ENCODE results near the gene SLC35A5. TPM values are rescaled to one million over a fixed set of nuclear protein-coding genes. Genes with fewer than 3 reads are reported as not detected.

The SLC35A5 gene
- total RNA-seq, 3 donors from 2014 or later: 32.1 to 37.6 (median 37.0) TPM

- peaks cover 0 to 7% of the 10 kb centered on the region in 2 donors for H3K4me1 ChIP-seq
- no peaks in the 10 kb centered on the region for H3K27me3 ChIP-seq
- TF ChIP-seq POLR2AphosphoS5 (IDR thresholded peaks at IDR 0.05): no peak
- TF ChIP-seq, protein P1, sequence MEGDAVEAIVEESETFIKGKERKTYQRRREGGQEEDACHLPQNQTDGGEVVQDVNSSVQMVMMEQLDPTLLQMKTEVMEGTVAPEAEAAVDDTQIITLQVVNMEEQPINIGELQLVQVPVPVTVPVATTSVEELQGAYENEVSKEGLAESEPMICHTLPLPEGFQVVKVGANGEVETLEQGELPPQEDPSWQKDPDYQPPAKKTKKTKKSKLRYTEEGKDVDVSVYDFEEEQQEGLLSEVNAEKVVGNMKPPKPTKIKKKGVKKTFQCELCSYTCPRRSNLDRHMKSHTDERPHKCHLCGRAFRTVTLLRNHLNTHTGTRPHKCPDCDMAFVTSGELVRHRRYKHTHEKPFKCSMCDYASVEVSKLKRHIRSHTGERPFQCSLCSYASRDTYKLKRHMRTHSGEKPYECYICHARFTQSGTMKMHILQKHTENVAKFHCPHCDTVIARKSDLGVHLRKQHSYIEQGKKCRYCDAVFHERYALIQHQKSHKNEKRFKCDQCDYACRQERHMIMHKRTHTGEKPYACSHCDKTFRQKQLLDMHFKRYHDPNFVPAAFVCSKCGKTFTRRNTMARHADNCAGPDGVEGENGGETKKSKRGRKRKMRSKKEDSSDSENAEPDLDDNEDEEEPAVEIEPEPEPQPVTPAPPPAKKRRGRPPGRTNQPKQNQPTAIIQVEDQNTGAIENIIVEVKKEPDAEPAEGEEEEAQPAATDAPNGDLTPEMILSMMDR (IDR thresholded peaks at IDR 0.05): no peak
- TF ChIP-seq POLR2A (IDR thresholded peaks at IDR 0.05): no peak
- no peak overlapping the region for H3K27ac ChIP-seq
- H3K4me3 ChIP-seq: no peak overlapping the region
- intact Hi-C loops (cut with DNase I; ENCODE audit: low total_unique reads): loop anchor here (5.0 kb wide), 1 partner anchor 1182 kb away; the partner anchor contains the start of genes ATP6V1A and NAA50
- peaks cover 6% of the 10 kb centered on the region for H3K36me3 ChIP-seq
- H3K9me3 ChIP-seq: no peaks in the 10 kb centered on the region
- DNase-seq (ENCODE audit: low spot score in 2 of 2): no peak
Measured at GRCh38 chr3:112564940-112565305, 3.1 kb downstream of the SLC35A5 start.

- H3K27ac ChIP-seq: no peak overlapping the region
- H3K4me1 ChIP-seq: no peaks in the 10 kb centered on the region
- H3K9me3 ChIP-seq: no peaks in the 10 kb centered on the region
- intact Hi-C loops (cut with DNase I; ENCODE audit: low total_unique reads): loop anchor here (5.0 kb wide), 1 partner anchor 1179 kb away; the partner anchor contains the start of genes ATP6V1A and NAA50
- H3K27me3 ChIP-seq: no peaks in the 10 kb centered on the region
- H3K4me3 ChIP-seq: no peak overlapping the region
- no peak for DNase-seq (ENCODE audit: low spot score in 2 of 2)
- peaks cover 18% of the 10 kb centered on the region for H3K36me3 ChIP-seq
- TF ChIP-seq POLR2AphosphoS5 (IDR thresholded peaks at IDR 0.05) (no peak), POLR2A (IDR thresholded peaks at IDR 0.05) (no peak)
- TF ChIP-seq, protein P1 (IDR thresholded peaks at IDR 0.05): no peak
Measured at GRCh38 chr3:112568642-112569041, 6.8 kb downstream of the SLC35A5 start.

DNA sequence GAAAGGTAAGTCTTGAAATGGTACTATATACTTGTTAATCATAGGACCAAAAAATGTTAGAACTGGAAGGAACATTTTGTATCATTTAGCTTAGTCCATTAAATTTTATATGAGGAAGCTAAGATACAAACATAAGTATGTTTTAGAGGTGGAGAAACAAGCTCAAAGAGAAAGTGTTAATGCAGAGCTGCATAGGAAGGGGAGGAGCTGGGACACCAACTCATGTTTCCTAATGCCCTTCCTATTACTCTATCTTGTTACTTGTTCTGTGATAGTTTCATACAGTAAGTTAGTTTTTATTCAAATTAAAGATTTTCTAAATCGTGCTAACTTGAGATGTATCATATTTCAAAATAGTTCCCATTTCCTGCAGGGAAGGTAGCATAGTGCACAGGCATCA, 7.4 kb downstream of the SLC35A5 start:
- Histone ChIP-seq H3K27ac (no peak overlapping the region), H3K36me3 (peaks cover 18% of the 10 kb centered on the region), H3K4me3 (no peak overlapping the region), H3K27me3 (no peaks in the 10 kb centered on the region), H3K9me3 (no peaks in the 10 kb centered on the region), H3K4me1 (no peaks in the 10 kb centered on the region)
- intact Hi-C loops (cut with DNase I; ENCODE audit: low total_unique reads): loop anchor here (5.0 kb wide), 1 partner anchor 1178 kb away; the partner anchor contains the start of genes ATP6V1A and NAA50
- DNase-seq (ENCODE audit: low spot score in 2 of 2): no peak
- TF ChIP-seq, protein P1 (IDR thresholded peaks at IDR 0.05): no peak
- TF ChIP-seq POLR2AphosphoS5 (IDR thresholded peaks at IDR 0.05): no peak
- TF ChIP-seq POLR2A (IDR thresholded peaks at IDR 0.05): no peak

DNA sequence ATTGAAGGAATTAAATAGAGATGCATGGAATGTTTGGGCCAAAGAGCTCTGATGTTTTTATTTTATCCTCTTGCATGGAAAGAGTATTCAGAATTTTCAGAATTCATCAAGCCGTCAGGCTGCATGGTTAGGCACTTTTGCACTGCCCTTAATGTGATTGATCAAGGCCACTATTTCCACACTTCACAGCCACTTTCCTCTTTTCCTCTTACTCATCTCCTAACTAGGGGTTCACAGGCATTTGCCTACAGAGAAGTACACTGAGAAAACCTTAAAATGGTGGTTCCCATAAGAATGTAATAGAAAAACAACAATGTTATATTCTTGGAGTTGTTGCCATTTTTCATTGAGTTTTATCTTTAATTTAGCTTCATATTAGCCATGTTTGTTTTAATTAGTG, 10.9 kb downstream of the SLC35A5 start:
- Histone ChIP-seq H3K4me3 (no peak overlapping the region), H3K27ac (no peak overlapping the region), H3K36me3 (peaks cover 18% of the 10 kb centered on the region), H3K27me3 (no peaks in the 10 kb centered on the region), H3K9me3 (no peaks in the 10 kb centered on the region), H3K4me1 (no peaks in the 10 kb centered on the region)
- DNase-seq (ENCODE audit: low spot score in 2 of 2): no peak
- no peak for TF ChIP-seq POLR2A (IDR thresholded peaks at IDR 0.05)
- TF ChIP-seq POLR2AphosphoS5 (IDR thresholded peaks at IDR 0.05): no peak
- TF ChIP-seq, protein P1 (IDR thresholded peaks at IDR 0.05): no peak
- intact Hi-C loops (cut with DNase I; ENCODE audit: low total_unique reads): no loop called here

- H3K27ac ChIP-seq: no peak overlapping the region
- H3K4me1 ChIP-seq: no peaks in the 10 kb centered on the region
- intact Hi-C loops (cut with DNase I; ENCODE audit: low total_unique reads): no loop called here
- no peaks in the 10 kb centered on the region for H3K36me3 ChIP-seq
- TF ChIP-seq POLR2AphosphoS5 (IDR thresholded peaks at IDR 0.05) (no peak), POLR2A (IDR thresholded peaks at IDR 0.05) (no peak)
- TF ChIP-seq, protein P1 (IDR thresholded peaks at IDR 0.05): no peak
- no peak overlapping the region for H3K4me3 ChIP-seq
- DNase-seq (ENCODE audit: low spot score in 2 of 2): no peak
- no peaks in the 10 kb centered on the region for H3K27me3 ChIP-seq
- no peaks in the 10 kb centered on the region for H3K9me3 ChIP-seq
Measured at GRCh38 chr3:112579232-112579631, 17.4 kb downstream of the SLC35A5 start.
